Subcutaneous adipose tissue (tissue), 4 donors: ENCODE results near the gene HOXC5. TPM values are rescaled to one million over a fixed set of nuclear protein-coding genes. Genes with fewer than 3 reads are reported as not detected.

Source experiments
- CTCF ChIP-seq: fragments of 450-650 bp; IDR thresholded peaks from one replicate; pipeline ENCODE4 v1.5.1; 2016; ENCODE audit warnings: low read depth, mild to moderate bottlenecking, control low read depth, antibody characterized with exemption, moderate library complexity
- total RNA-seq, 4 donors: library from RNA; depleted of rRNA; stranded (reverse); fragments of >200 nt; gene quantifications; one replicate each; pipeline ENCODE4 v1.1.0, GENCODE V29; 2016

HOXC5 gene
- total RNA-seq, 4 donors from 2014 or later, result 0.66 to 2.6 (median 0.85) TPM; not detected in 1

DNA sequence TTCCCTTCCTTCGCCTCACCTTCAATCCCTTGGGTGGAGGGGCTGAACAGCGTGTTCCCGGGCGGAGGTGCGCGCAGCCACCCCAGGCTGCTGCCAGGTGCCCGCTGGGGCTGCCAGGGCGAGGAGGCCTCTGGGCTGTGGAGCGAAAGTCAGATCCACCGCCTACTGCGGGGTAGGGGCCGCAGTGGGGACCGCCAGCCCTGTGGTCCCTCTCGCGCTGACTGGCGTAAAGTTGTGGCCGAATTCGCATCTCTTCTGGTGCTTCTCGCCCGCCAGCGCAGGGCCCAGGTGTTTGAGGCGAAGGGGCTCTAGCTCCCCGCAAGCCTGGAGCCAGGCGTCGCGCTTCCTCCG lies 13.9 kb downstream of the HOXC5 start:
- no peak for TF ChIP-seq CTCF

GRCh38 chr12:54047160-54047963 lies 14.5 kb downstream of the HOXC5 start:
- TF ChIP-seq CTCF, result no peak

DNA sequence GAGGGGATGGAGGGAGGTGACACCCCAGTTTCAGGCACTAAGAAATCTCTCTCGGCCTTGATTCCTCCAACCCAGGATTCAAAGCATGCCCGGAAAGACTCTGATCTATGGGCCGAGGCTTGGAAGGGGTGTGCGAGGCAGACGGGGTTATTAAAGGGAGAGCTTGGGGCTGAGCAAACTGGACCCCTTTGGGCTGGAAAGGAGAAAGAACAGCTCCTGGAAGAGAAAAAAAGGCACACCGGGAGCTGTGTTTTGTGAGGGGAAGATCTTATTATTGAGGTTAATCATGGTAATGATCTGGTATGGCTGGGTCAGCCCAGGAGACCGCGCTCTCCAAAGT lies 15.1 kb downstream of the HOXC5 start:
- TF ChIP-seq CTCF, result no peak

- no peak for TF ChIP-seq CTCF
These were observed 15.7 kb downstream of the HOXC5 start for GRCh38 chr12:54048406-54049093.

GRCh38 chr12:54049108-54049507 lies 16.3 kb downstream of the HOXC5 start:
- no peak for TF ChIP-seq CTCF

DNA sequence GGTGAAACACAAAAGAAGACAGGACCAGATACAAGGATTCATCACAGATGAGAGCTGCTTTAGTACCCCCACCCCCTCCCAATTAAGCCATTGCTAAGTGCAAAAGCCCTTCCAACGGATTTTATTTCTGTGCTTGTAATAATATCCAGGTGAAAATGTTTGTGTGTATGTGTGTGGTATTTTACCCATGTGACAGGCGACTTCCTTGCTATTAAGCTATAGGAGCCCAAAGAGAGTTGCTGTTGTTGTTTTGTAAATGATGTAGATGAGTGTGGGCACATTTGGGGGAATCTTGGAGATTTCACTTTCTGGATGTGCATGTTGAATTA lies 17.6 kb downstream of the HOXC5 start:
- no peak for TF ChIP-seq CTCF

- no peak for TF ChIP-seq CTCF
These were observed 18.4 kb downstream of the HOXC5 start for GRCh38 chr12:54051026-54051842.
